ENCODE measurements around the gene RAB35. TPM values are rescaled to one million over a fixed set of nuclear protein-coding genes. Genes with fewer than 3 reads are reported as not detected.

RAB35 gene
- total RNA-seq, 2 donors from 2014 or later = 13.4 to 17.6 TPM

DNA sequence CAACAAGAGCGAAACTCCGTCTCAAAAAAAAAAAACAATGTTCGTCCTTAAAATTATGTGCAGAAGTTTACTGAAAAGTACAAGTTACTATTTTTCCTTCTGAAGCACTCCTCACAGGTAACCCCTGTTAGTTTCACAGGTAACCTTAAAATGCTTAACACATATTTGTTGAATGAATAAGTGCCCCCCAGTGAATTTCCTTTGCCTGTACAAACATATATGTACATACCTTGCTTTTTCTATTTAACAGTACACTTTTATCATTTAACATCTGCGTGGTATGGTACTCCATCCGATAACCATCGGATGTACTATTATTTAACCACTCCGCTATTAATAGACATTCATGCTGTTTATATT, 1.4 kb upstream of the RAB35 start:
- Histone ChIP-seq H3K27me3 (no peaks in the 10 kb centered on the region), H3K9me3 (no peaks in the 10 kb centered on the region), H3K36me3 (no peaks in the 10 kb centered on the region), H3K4me3 (peak overlapping the region; percentile 79 to 91), H3K27ac (no peak overlapping the region), H3K4me1 (peaks cover 0 to 34% of the 10 kb centered on the region in 2 donors)
- TF ChIP-seq, protein P1, sequence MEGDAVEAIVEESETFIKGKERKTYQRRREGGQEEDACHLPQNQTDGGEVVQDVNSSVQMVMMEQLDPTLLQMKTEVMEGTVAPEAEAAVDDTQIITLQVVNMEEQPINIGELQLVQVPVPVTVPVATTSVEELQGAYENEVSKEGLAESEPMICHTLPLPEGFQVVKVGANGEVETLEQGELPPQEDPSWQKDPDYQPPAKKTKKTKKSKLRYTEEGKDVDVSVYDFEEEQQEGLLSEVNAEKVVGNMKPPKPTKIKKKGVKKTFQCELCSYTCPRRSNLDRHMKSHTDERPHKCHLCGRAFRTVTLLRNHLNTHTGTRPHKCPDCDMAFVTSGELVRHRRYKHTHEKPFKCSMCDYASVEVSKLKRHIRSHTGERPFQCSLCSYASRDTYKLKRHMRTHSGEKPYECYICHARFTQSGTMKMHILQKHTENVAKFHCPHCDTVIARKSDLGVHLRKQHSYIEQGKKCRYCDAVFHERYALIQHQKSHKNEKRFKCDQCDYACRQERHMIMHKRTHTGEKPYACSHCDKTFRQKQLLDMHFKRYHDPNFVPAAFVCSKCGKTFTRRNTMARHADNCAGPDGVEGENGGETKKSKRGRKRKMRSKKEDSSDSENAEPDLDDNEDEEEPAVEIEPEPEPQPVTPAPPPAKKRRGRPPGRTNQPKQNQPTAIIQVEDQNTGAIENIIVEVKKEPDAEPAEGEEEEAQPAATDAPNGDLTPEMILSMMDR (IDR thresholded peaks at IDR 0.05) = no peak
- DNase-seq (ENCODE audit: low spot score) = no peak

DNA sequence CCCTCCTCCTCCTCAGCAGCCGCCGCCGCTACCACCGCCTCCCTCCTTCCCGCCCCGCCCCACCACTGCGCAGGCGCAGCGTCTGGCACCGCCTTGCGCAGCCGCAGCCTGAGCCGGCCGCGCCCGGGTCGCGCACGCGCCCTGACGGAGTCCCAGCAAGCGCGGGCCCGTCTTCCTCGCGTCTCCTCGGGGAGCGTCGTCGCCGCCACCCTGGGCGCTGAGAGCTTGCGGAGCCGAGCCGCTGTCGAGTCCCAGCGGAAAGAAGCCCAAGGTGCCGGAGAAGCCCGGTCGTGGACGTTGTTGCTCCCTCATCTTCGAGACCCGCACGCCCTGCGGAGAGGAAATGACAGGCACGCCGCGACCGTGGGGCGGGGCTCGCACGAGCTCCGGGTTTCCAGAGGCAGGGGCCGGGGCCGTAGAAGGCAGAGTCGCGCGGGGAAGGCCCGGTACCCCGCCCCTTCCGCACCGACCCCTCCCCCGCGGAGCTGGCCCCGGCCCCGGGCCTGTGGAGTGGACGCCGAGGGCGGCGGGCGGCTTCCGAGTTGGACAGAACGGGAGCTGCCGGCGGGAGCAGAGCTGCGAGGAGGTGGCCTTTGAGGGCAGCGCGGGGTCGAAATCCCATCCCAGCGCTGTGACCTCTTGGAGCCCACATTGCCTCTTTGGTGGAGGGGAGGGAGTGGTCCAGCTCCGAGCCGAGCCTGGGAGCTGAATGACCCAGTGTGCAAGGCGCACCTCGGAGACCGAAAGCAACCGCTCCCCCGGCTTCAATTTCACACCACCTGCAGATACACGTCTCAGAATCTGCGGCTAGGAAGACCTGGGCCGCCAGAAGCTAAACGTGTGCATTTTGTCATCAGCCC, 469 bp upstream of the RAB35 start:
- H3K4me1 ChIP-seq = peaks cover 0 to 36% of the 10 kb centered on the region in 2 donors
- peak overlapping the region; percentile 79 to 91 for H3K4me3 ChIP-seq
- no peaks in the 10 kb centered on the region for H3K9me3 ChIP-seq
- DNase-seq (ENCODE audit: low spot score) = peak; percentile 92
- H3K36me3 ChIP-seq = no peaks in the 10 kb centered on the region
- H3K27ac ChIP-seq = peak overlapping the region; percentile 95 to 97
- TF ChIP-seq, protein P1 (IDR thresholded peaks at IDR 0.05) = no peak
- no peaks in the 10 kb centered on the region for H3K27me3 ChIP-seq

DNA sequence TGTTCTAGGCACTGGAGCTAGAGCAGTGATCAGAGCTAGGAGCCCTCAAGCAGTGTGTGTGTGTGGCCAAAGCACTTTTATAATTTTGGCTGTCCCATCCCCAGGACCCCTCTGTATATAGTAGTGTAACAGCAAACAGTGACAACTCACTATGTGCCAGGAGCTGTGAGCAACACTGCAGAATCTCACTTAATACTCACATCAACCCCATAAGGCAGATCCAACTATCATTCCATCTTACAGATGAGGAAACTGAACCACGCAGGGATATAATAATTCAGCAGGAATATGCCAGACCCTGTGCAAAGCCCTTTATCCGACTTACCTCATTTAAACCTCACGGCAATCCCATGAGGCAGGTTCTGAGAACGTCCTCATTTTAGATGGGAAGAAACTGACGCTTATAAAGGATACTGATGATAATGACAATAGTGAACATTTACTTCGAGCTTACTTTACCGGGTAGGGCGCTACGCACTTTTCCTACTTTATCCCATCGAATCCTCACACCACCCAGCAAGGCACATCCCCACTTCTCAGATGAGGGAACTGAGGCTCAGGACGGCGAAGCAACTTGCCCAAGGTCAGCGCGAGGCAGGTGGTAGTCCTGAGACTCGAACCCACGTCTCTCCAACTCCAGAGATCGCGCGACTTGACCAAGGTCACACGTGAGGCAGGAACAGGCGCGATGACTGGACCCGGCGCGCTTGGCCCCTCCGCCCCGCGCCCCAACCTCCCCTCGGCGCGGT, 687 bp downstream of the RAB35 start:
- H3K4me1 ChIP-seq = peaks cover 0 to 47% of the 10 kb centered on the region in 2 donors
- peak overlapping the region; percentile 95 to 97 for H3K27ac ChIP-seq
- peak overlapping the region; percentile 79 to 91 for H3K4me3 ChIP-seq
- DNase-seq (ENCODE audit: low spot score) = no peak
- H3K9me3 ChIP-seq = no peaks in the 10 kb centered on the region
- no peaks in the 10 kb centered on the region for H3K36me3 ChIP-seq
- TF ChIP-seq, protein P1 (IDR thresholded peaks at IDR 0.05) = no peak
- H3K27me3 ChIP-seq = no peaks in the 10 kb centered on the region

DNA sequence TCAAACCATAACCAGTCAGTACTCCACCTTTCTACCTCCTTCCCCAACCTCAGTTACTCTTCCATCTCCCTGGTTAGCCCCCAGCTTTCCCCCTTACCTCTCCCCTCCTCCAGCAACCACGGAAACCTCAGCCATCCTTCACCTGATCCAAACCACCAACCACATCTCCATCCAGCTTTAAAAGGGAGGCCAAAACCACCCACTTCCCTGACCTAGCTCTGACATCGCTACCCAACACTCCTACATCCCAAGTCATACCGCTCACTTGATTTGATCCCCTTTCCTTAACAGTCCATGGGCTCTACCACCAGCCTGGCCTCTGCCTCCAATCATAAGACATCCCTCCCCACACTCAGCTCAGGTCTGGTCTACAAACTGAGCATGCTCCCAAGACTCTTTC, 1.5 kb downstream of the RAB35 start:
- Histone ChIP-seq H3K9me3 (no peaks in the 10 kb centered on the region), H3K4me3 (peak overlapping the region in 1 of 2 donors; percentile 91), H3K36me3 (no peaks in the 10 kb centered on the region), H3K27me3 (no peaks in the 10 kb centered on the region), H3K27ac (no peak overlapping the region), H3K4me1 (peaks cover 0 to 53% of the 10 kb centered on the region in 2 donors)
- TF ChIP-seq, protein P1 (IDR thresholded peaks at IDR 0.05) = no peak
- no peak for DNase-seq (ENCODE audit: low spot score)

DNA sequence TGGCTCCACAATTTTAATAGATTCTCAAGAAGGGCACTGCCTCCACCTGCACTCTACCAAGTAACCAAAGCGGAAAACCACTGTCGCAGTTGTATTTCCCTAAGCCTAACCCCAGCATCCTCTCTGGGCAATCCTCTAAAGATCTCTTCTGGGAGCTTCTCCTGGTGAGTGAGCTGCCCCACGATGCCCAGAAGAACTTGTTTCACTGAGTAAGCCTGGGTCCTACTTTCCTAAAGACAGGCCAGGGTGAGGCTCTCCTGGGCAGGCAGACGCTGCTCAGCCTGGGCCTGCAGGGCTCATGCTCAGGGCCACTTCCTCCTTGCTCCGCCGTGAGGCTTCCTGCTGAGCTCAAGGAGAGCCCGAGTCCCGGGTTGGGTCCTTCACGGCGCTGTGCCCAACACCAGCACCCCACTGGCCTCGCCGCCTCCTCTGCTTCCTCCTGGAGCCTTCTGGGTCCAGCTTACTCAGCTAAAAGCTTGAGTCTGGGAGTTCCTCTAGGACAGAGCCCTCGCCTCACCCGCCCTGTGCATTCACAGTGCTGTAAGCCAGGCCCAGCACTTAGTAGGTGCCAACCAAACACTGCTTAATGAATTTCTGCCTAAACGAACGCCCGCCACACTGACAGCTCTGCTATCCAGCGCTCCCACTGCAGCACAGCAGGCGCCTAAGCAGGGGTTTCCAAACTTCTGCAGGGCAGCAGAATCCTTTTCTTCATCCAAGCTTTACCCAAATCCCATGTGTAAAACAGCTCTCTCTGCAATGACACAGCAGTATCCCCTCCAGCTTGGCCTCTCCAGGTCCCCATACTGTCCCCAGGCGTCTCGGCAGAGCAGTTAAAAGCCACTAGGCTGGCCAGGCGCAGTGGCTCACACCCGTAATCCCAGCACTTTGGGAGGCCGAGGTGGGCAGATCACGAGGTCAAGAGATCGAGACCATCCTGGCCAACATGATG, 5.7 kb downstream of the RAB35 start:
- peaks cover 0 to 49% of the 10 kb centered on the region in 2 donors for H3K4me1 ChIP-seq
- DNase-seq (ENCODE audit: low spot score) = peak; percentile 66
- no peaks in the 10 kb centered on the region for H3K9me3 ChIP-seq
- peak overlapping the region in 1 of 2 donors; percentile 11 for H3K27ac ChIP-seq
- TF ChIP-seq, protein P1 (IDR thresholded peaks at IDR 0.05) = no peak
- H3K27me3 ChIP-seq = no peaks in the 10 kb centered on the region
- no peak overlapping the region for H3K4me3 ChIP-seq
- H3K36me3 ChIP-seq = peaks cover 10% of the 10 kb centered on the region

All from right atrium auricular region (tissue), 2 donors.